GM19043 (cell line): ENCODE measurements around the gene NDST1.
"Not testable (repeated sequence)": the region's sequence is repeated elsewhere in the genome, so short reads cannot be mapped to it uniquely, and the experiment has no call there.

Experiments
- ATAC-seq: cut with Tn5 transposase; IDR thresholded peaks from one replicate; pipeline ENCODE4 v1.9.1; 2021; ENCODE audit warnings: low read depth; ENCODE audit not compliant: unreplicated experiment

The NDST1 gene

DNA sequence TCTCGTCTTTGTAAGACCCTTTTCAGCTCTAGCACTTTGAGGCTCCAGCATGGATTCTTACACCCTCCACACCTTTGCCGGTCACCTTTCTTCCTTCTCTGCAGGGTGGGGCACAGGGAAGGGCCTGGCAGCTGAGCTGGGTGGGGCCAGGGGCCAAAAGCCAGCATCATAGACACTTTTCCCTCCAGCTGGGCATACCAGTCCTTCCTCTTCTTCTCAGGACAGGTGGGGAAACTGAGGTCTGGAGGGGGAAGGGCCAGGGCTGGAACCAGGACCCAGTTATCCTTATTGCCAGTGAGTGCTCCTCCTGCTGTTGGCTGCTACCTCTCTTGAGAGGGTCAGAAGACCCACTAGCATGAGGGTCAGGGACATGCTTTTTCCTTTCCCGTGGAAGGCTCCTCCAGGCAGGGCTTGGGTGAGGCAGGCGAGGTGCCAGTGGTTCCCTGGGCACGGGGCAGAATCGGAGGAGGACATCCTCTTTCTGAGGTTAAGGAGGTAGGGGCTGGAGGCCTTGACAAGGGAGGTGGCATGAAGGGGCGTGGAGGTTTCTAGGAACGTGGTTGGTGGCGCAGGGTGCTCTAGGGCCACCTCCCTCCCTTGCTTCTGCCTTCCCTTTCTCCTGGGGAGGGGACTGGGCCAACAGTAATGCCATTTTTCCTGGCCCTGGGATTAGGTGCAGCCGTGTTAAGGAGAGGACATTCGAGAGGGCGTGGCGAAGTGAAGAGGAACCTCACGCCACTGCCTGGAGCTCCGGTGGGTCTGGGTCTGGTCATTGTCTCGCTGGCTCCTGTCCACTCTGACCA, at the start of gene NDST1:
TSS of gene NDST1 (plus strand) at position 658 of the 803 bp plus-strand sequence. CDS start 13,124 bp downstream, outside the sequence.
- ATAC-seq = no peak

DNA sequence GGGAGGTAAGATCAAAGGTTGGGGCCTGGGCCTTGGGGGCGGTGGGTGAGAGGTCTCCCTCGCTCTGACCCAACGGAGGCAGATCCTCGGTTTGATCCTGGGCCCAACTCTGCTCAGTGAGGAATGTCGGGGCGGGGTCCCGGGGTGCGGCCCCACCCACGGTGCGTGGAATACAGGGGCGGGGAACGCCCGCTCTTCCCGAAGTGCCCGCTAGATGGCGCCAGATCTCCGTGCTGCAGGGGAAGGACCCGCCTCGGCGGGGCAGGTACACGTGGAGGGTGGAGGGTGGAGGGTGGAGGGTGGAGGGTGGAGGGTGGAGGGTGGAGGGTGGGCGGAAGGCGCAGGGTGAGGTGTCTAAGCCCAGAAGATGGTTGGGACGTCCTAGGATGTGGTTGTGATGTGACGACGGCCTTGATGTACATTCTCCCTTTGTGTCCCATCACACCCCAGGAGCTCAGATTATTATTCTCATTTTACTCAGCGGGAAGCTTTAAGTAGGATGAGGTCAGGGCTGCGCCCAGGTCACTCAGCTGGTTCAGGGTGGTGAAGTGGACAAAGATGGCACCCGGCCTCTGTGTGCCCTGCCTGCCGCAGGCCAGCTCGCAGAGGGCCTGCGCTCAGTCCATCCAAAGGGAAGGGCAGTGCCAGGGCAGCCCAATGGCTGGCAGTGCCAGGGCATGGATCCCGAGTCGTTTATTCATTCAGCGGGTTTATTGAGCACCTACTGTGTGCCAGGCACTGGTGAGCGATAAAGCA, 49.0 kb upstream of the NDST1 start:
- ATAC-seq = peak; percentile 47

DNA sequence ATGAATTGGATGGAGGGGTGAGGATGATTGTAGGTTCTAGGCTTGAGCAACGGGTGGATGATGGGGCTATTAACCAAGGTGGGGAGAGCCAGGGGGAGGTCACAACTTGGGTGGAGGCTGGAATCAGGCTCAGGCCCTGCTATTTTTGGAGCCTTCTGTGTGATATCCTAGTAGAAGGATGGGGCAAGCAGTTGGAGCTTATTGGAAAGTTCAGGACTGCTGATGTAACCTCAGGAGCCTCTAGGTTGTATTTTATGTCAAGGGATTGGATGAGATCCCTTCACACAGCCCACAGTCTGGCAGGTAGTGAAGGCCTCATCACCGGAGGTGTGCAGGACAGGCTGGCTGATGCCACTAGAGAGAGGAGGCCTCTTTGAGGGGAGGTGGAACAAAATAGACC, 47.1 kb upstream of the NDST1 start:
- peak; percentile 15 for ATAC-seq

DNA sequence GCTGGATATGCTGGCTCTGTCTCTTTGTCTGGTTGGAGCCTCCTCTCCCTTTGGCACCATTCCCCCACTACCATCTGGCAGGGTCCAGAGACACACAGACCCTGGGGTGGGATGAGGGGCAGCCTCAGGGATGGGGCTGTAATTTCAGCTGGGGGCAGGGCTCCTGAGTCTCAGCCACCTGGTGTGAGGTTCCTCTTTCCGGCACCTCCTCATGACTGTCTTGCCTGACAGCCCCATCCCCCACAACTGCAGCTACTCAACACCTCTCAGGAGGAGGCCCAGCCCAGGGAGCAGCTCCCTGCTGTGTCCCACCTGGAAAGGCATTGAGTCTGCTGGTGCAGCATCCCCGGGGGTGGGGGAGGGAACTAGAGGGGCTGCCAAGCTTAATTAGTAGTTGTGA, 46.7 kb upstream of the NDST1 start:
- peak; percentile 86 for ATAC-seq

DNA sequence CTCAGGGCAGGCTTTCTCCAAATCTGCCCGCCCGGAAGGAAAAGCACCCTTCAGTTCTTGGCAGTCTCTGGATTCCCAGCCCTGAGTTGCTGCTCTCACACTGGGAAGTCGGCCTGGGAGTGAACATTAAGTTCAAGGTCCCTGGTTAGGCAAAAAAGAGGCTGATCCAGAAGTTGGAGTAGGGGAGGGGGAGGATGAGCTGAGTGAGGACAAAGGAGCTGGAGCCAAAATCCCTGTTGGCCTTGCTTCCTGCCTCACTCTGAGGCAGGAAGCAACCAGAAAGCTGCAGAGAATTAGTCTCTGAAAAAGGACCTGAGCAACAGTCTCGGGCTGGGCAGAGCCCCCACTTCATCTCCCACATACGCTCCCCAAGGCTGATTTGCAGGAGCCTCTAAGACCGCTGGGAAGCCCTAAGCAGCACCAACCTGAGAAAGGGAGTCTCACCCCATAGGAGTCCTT, 43.3 kb upstream of the NDST1 start:
- no peak for ATAC-seq

DNA sequence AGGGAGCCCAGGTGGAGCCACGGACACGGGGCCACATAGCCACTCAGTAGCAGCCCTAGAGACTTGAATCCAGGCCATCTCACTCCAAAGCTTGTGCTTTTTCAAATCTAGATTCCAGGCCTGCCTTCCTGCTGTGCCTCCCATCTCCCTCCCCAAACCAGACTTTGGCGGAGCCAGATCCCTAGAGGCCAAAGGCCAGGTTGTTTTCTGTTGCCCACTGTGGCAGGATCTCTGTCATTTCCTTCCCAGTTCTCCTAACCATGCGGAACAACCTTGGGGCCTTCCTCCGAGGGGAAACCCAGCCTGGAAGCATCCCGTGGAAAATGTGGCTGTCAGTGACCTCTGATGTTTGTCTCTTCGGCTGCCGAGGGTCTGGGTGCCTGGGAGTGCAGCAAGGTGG, 42.0 kb upstream of the NDST1 start:
- no peak for ATAC-seq

DNA sequence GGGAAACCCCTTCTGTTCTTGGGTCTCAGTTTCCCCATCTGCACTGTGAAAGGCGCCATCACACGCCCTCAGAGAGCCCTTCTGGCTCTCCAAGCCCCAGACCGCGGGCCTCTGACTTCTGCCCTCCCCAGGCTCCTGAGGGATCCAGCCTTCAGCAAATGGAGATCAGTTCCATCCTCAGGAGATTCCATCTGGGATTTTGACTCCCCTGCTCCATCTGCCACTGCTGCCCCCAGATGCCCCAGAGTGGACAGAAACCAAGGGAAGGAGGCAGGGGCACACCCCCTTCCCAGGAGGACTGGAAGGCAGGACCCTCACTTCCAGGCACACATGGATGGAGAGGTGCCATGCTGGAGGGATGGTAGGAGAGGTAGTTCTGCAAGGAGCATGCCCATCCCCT, 39.7 kb upstream of the NDST1 start:
- no peak for ATAC-seq

DNA sequence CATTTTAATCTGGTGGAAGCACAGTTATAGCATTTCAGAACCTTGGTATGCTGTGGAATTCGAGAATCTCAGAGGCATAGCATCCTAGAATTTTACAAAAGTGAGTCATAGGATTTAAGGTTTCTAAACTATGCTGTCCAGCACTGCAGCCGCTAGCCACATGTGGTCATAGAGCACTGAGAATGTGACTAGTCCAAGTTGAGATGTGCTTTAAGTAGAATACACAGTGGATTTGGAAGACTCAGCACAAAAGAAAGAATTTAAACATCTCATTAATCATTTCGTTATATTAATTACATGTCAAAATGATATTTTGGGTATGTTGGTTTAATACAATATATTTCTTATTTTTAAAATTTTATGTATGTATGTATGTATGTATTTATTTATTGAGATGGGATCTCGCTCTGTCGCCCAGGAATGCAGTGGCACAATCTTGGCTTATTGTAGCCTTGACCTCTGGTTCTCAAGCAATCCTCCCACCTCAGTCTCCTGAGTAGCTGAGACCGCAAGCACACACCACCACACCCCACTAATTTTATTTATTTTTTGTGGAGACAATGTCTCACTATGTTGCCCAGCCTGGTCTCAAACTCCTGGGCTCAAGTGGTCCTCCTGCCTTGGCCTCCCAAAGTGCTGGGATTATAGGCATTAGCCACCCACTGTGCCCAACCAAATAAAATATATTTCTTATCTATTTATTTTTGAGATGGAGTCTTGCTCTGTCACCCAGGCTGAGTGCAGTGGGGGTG, 38.0 kb upstream of the NDST1 start:
- ATAC-seq = no peak

DNA sequence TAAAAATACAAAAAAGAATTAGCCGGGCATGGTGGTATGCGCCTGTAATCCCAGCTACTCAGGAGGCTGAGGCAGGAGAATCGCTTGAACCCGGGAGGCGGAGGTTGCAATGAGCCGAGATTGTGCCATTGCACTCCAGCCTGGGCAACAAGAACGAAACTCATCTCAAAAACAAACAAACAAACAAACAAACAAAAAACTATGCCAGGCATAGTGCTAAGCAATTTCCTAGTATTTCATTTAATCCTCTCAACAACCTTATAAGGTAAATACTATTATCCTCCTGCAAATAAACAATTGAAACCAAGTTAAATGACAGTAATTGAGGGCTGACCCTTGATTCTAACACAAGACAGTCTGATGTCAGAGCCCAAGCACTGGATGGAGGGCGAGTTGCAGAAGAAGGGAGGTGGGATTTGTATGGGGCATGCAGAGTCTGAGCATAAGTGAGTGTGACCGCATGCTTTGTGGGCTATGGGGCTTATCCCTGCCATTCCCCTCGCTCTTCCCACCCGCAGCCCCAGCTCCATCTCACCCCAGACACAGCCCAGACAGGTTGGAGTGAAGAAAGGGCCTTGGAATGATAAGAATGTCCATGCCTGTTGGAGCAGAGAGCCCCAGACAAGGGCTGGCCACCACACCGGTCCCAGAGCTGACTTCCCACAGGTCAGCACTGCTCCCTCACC, 34.1 kb upstream of the NDST1 start:
- ATAC-seq = no peak

DNA sequence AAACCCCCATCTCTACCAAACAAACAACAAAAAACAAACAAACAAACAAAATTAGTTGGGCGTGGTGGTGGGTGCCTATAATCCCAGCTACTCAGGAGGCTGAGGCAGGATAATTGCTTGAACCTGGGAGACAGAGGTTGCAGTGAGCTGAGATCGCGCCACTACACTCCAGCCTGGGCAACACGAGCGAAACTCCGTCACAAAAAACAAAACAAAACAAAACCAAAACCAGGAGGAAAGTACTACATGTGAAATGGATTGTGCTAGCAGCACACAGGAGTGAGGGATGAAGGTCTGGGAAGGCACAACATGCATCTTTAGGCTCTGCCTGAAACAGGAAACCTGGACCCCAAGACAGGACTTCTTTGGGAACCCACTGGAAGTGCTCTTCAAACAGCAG, 31.4 kb upstream of the NDST1 start:
- ATAC-seq = not testable (repeated sequence)

DNA sequence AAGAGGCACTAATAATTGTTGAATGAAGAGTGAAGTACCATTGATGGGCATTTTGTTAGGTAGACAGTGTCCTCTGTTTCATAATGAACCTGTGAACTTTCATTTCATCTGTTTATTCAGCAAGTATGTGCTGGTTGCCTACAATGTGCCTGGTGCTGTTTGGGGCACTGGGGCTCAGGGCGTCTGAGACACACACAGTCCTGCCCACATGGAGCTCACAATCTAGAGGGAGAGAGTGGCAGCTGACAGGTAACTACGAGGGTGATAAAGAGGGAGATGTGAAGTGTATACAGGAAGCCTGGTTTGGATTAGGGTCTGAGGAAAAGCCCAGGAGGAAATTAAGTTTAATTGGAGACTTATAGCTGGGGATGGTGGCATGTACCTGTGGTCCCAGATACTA, 28.5 kb upstream of the NDST1 start:
- no peak for ATAC-seq

DNA sequence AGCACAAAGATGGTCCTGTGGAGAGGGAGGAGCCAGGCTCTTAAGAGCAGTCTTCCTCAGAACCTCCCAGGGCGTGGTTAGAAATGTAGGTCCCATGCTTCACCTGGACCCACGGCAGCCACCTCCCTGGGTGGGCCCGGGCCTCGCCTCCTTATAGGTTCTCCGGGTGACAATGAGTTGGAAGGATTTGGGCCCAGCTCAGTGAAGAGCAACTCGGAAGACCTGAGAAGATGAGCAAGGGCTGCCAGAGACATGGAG, 26.3 kb upstream of the NDST1 start:
- ATAC-seq = no peak

DNA sequence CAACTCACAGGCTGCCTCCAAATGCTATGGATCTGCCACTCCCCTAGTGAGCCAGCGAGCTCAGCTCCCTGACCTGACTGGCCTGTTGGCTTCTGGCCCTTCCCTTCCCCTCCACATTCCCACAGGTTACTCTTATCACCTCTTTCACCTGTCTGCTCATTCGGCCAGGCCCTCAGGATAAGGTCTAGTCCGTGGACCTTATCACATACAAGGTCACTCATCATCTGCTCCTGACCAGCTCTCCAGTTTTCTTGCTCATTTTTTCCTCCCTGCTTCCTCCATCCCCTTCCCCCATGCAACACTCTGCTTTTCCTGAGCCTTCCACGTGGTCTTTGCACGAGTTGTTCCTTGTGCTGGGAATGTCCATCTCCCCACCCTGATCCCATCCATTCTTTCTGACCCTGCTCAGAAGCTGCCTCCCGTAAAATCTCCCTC, 25.9 kb upstream of the NDST1 start:
- no peak for ATAC-seq

DNA sequence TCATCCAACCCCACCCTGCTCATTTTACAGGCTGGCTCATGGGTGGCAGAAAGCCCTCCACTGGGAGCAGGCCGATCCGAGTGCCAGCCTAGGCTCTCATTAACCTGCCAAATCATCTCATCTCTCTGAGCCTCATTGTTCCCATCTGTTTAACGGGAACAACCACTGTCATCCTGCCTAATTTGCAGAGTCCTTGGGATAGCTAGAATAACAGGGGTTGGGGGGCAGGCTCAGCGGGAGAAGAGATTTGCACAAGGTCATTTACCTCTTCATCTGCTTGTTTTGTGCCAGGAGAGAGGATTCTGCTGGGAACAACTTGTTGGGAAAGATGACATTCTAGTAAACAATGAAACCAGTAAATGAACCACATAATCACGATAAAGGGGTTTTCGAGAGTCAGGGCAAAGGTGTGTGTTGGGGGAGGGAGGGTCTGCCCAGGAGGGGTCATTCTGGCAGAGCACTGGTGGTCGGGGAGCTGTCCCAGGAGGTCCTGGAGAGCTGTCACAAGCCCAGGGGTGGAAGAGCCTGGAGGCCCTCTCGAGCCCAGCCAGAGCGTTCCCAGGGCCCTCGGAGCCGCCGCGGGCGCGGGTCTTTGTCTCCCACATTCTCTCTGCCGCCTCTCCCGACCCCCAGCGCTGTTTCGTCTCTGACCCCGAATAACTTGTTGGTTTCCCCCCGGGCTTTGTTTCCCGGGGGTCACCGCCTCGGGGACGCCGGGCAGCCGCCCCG, 22.8 kb upstream of the NDST1 start:
- no peak for ATAC-seq

DNA sequence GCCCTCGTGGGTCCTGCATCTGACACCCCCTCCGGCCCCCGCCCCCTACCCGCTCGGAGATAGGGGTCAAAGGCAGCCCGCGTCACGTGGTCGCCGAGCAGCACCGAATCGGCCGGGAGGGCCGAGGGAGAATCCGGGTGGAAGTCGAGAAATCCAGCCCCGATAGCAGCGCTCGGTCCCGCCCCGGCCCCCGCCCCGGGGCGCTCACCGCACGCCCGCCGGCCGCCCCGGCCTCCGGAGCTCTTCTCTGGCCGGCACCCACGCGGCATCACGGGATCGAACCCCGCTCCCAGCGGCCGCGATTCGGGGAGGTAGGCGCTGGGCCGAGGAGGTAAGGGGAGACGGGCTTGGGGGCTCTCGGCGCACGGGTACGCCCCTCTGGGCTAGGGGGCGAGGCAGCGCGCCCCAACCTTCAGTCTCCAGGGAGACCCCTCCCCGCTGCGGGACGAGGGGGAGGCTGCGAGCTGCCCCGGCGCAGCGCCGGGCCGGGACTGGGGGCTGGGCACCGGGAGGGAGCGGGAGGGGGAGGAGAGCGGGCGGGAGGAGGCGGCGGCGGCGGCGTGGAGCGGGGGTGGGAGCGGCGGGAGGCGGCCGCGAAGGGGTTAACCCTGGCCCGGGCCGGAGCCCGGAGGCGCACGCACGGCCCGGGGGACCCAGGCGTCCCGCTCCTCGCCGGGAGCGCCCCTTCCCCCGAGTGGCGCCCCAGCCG, 22.1 kb upstream of the NDST1 start:
- ATAC-seq = no peak

DNA sequence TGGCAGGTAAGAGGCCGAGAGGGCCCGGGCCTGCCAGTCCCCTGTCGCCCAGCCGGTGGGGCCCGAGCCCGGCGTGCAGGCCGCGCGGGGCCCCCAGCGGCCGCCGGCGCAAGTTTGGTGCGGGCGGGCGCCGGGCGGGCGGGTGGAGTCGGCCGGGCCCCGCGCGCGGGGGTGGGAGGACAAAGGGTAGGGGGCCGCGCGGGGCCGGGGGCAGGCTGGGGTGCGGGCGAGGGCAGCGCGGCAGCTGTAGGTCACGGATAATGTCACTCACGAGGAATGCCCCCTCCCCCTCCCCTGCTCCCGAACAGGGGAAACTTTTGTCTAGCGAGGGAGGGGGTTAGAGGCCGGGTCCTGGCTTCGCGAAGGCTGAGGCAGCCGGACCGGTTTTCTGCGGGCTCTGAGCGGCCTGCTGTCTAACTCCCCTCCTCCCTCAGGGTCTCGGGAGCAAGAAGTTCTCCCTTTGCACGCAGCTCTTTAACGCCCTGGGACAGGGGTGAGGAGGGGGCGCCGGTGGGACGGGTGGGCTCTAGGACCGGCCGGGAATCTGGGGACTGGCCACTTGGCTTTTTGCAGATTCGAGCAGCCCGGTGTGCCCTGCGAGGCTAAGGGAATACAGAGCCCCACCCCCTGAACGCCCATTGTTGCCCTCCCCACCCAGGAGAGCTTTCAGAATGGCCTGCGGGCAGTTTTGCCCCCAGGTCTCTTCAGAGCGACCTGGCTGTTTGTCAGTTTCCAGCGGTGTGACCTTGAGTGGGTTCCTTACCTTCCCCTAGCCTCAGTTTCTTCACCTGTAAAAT, 21.3 kb upstream of the NDST1 start:
- ATAC-seq = no peak

DNA sequence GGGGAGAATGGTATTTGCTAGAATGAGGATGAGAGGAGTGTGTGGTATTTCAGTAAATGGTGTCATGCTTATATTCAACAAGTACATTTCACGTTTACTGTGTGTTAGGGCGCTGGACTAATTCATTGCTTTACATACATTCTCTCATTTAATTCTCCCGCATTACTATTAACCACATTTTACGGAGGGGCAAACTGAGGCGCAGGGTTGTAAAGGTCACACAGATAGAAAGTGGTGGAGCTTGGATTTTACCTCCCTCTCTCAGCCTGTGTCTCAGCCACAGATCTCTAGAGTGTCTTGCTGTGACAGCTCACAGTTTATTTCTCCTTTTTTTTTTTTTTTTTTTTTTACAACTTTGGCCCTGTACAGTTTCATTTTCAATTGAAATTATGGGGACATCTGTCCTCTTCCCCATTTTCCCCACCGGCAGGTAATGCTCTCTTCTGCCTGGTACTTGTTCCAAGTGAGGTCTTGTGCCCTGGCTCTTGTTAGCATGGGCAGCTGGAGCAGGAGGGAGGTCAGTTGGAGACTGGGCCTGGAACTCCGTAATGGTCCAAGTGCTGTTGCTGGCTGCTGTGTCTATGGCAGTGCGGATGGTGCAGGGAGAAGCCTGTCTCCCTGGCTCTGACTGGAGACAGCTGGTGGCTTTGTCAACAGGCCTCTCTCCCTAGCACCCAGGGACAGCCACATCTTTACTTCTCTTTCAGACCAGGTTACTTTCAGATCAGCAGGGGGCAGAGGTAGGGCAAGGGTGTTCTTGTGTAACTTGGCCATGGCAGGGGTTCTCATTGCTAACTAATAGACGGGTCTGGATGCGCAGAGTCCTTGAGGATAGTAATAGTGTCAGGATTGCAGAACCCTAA, 20.5 kb upstream of the NDST1 start:
- no peak for ATAC-seq
